ENCODE measurements around the gene RAD9A.

The RAD9A gene

GRCh38 chr11:67357831-67358670 lies 33.7 kb upstream of the RAD9A start:
- no peak for DNase-seq

GRCh38 chr11:67364169-67364568 lies 27.6 kb upstream of the RAD9A start:
- DNase-seq: no peak

GRCh38 chr11:67364783-67365722 lies 26.7 kb upstream of the RAD9A start:
- DNase-seq: no peak

GRCh38 chr11:67365736-67366444 lies 25.9 kb upstream of the RAD9A start:
- no peak for DNase-seq

GRCh38 chr11:67366546-67366945 lies 25.2 kb upstream of the RAD9A start:
- DNase-seq: no peak

GRCh38 chr11:67366961-67367760 lies 24.6 kb upstream of the RAD9A start:
- DNase-seq: no peak

- DNase-seq: no peak
Measured at GRCh38 chr11:67367761-67368227, 24.0 kb upstream of the RAD9A start.

GRCh38 chr11:67368621-67369020 lies 23.2 kb upstream of the RAD9A start:
- DNase-seq: no peak

GRCh38 chr11:67369275-67369674 lies 22.5 kb upstream of the RAD9A start:
- DNase-seq: no peak

GRCh38 chr11:67369801-67370284 lies 21.9 kb upstream of the RAD9A start:
- DNase-seq: no peak

GRCh38 chr11:67370351-67371076 lies 21.3 kb upstream of the RAD9A start:
- DNase-seq: no peak

GRCh38 chr11:67371189-67371910 lies 20.4 kb upstream of the RAD9A start:
- no peak for DNase-seq

- DNase-seq: no peak
Measured at GRCh38 chr11:67371911-67372320, 19.9 kb upstream of the RAD9A start.

GRCh38 chr11:67372321-67372992 lies 19.3 kb upstream of the RAD9A start:
- DNase-seq: no peak

- DNase-seq: no peak
Measured at GRCh38 chr11:67372993-67373647, 18.7 kb upstream of the RAD9A start, which contains the start of gene CLCF1. Gene CLCF1 (minus strand): TSS chr11:67373598. CDS start chr11:67373539, 59 bp downstream.

- peak; percentile 29 to 73 (median 48) for DNase-seq
Measured at GRCh38 chr11:67373648-67374570, 17.9 kb upstream of the RAD9A start.

GRCh38 chr11:67374571-67375281 lies 17.1 kb upstream of the RAD9A start:
- no peak for DNase-seq

Data from activated CD4-positive, CD25-positive, alpha-beta regulatory T cell (primary cell).